ENCODE measurements around the gene SREK1. TPM values are rescaled to one million over a fixed set of nuclear protein-coding genes. Genes with fewer than 3 reads are reported as not detected.
"Not testable (repeated sequence)": the region's sequence is repeated elsewhere in the genome, so short reads cannot be mapped to it uniquely, and the experiment has no call there.

SREK1 gene
- total RNA-seq, 1 donor from 2014 or later: 66.1 TPM

DNA sequence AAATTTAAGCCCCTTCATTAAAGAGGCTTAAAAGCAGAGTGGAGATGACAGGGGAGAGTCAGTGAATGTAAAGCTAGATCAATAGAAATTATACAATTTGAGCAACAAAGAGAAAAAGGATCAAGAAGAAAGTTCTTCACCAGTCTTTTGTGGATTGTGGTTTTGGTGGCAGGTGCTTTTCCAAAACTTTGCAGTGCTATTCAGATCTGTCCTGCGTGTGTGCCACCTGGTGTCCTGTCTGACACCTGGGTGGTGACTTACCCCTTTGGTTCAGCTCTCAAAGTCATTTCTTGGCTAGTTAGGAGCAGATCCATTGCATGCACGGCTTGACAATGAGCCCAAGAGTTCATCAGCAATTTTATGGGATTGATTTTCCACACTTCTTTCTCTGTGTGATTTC, 69.4 kb downstream of the SREK1 start:
- DNase-seq (ENCODE audit: low read depth): no peak
- H3K27me3 ChIP-seq (ENCODE audit: insufficient read depth, low read length): no peaks in the 10 kb centered on the region
- no peak for TF ChIP-seq EZH2 (IDR thresholded peaks at IDR 0.05; ENCODE audit: insufficient read depth, low read length)
- TF ChIP-seq, protein P1, sequence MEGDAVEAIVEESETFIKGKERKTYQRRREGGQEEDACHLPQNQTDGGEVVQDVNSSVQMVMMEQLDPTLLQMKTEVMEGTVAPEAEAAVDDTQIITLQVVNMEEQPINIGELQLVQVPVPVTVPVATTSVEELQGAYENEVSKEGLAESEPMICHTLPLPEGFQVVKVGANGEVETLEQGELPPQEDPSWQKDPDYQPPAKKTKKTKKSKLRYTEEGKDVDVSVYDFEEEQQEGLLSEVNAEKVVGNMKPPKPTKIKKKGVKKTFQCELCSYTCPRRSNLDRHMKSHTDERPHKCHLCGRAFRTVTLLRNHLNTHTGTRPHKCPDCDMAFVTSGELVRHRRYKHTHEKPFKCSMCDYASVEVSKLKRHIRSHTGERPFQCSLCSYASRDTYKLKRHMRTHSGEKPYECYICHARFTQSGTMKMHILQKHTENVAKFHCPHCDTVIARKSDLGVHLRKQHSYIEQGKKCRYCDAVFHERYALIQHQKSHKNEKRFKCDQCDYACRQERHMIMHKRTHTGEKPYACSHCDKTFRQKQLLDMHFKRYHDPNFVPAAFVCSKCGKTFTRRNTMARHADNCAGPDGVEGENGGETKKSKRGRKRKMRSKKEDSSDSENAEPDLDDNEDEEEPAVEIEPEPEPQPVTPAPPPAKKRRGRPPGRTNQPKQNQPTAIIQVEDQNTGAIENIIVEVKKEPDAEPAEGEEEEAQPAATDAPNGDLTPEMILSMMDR (IDR thresholded peaks at IDR 0.05; ENCODE audit: insufficient read depth, low read depth, low read length): no peak
- Mint-ChIP-seq H3K36me3 (ENCODE audit: low read depth, unreplicated experiment) (no peaks in the 10 kb centered on the region), H3K9me3 (ENCODE audit: unreplicated experiment) (no peaks in the 10 kb centered on the region), H3K4me1 (ENCODE audit: low read depth, unreplicated experiment) (peaks cover 14% of the 10 kb centered on the region), H3K4me3 (ENCODE audit: unreplicated experiment) (no peak overlapping the region), H3K27me3 (ENCODE audit: low read depth, unreplicated experiment) (peaks cover 2% of the 10 kb centered on the region), H3K27ac (ENCODE audit: unreplicated experiment) (no peak overlapping the region)
- no peaks in the 10 kb centered on the region for H3K4me1 ChIP-seq (ENCODE audit: insufficient read depth, low read length)
- H3K9me3 ChIP-seq (ENCODE audit: insufficient read depth, low read depth, low read length): no peaks in the 10 kb centered on the region
- H3K4me2 ChIP-seq (ENCODE audit: low read length): no peak overlapping the region
- H2AFZ ChIP-seq (ENCODE audit: low read depth, low read length): no peak overlapping the region
- FAIRE-seq: no peak
- H3K4me3 ChIP-seq (ENCODE audit: insufficient read depth, low read depth, low read length): no peak overlapping the region
- no peak overlapping the region for H3K9ac ChIP-seq (ENCODE audit: low read length)
- H3K27ac ChIP-seq (ENCODE audit: low read depth, low read length): no peak overlapping the region
- H3K36me3 ChIP-seq (ENCODE audit: insufficient read depth, low read length): no peaks in the 10 kb centered on the region
- H4K20me1 ChIP-seq (ENCODE audit: insufficient read depth, low read length): no peaks in the 10 kb centered on the region
- no peaks in the 10 kb centered on the region for H3K79me2 ChIP-seq (ENCODE audit: insufficient read depth, low read length)

DNA sequence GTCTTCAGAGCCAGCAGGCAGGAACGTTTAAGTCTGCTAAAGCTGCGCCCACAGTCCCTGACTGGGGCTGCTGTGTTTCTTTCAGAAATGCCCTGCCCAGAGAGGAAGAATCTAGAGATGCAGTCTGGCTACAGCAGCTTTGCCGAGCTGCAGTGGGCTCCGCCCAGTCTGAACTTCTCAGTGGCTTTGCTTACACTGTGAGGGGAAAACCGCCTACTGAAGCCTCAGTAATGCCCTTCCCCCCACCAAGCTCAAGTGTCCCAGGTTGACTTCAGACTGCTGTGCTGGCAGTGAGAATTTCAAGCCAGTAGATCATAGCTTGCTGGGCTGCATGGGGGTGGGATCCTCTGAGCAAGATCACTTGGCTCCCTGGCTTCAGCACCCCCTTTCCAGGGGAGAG, 78.4 kb downstream of the SREK1 start:
- Mint-ChIP-seq H3K4me1 (ENCODE audit: low read depth, unreplicated experiment) (no peaks in the 10 kb centered on the region), H3K4me3 (ENCODE audit: unreplicated experiment) (no peak overlapping the region), H3K27ac (ENCODE audit: unreplicated experiment) (no peak overlapping the region), H3K27me3 (ENCODE audit: low read depth, unreplicated experiment) (peaks cover 7% of the 10 kb centered on the region), H3K36me3 (ENCODE audit: low read depth, unreplicated experiment) (no peaks in the 10 kb centered on the region), H3K9me3 (ENCODE audit: unreplicated experiment) (peaks cover 14% of the 10 kb centered on the region)
- Histone ChIP-seq H3K27me3 (ENCODE audit: insufficient read depth, low read length) (no peaks in the 10 kb centered on the region), H3K36me3 (ENCODE audit: insufficient read depth, low read length) (no peaks in the 10 kb centered on the region), H3K4me3 (ENCODE audit: insufficient read depth, low read depth, low read length) (no peak overlapping the region), H3K9ac (ENCODE audit: low read length) (no peak overlapping the region), H3K27ac (ENCODE audit: low read depth, low read length) (no peak overlapping the region), H3K4me2 (ENCODE audit: low read length) (no peak overlapping the region), H3K9me3 (ENCODE audit: insufficient read depth, low read depth, low read length) (peaks cover 2% of the 10 kb centered on the region), H3K79me2 (ENCODE audit: insufficient read depth, low read length) (no peaks in the 10 kb centered on the region), H2AFZ (ENCODE audit: low read depth, low read length) (no peak overlapping the region), H4K20me1 (ENCODE audit: insufficient read depth, low read length) (no peaks in the 10 kb centered on the region), H3K4me1 (ENCODE audit: insufficient read depth, low read length) (no peaks in the 10 kb centered on the region)
- DNase-seq (ENCODE audit: low read depth) (no peak), FAIRE-seq (no peak)
- TF ChIP-seq, protein P1 (IDR thresholded peaks at IDR 0.05; ENCODE audit: insufficient read depth, low read depth, low read length): no peak
- TF ChIP-seq EZH2 (IDR thresholded peaks at IDR 0.05; ENCODE audit: insufficient read depth, low read length): no peak

DNA sequence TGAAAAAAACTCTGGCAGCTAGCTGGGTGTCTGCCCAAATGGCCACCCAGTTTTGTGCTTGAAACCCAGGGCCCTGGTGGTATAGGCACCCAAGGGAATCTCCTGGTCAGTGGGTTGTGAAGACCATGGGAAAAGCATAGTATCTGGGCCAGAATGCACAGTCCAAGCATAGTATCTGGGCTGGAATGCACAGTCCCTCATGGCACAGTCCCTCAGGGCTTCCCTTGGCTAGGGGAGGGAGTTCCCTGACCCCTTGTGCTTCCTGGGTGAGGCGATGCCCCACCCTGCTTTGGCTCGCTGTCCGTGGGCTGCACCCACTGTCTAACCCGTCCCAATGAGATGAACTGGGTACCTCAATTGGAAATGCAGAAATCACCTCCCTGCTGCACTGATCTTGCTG, 78.8 kb downstream of the SREK1 start:
- not testable (repeated sequence) for H3K27me3 ChIP-seq (ENCODE audit: insufficient read depth, low read length); H3K36me3 ChIP-seq (ENCODE audit: insufficient read depth, low read length); DNase-seq (ENCODE audit: low read depth); H3K4me3 ChIP-seq (ENCODE audit: insufficient read depth, low read depth, low read length); H3K27ac Mint-ChIP-seq (ENCODE audit: unreplicated experiment); H3K4me2 ChIP-seq (ENCODE audit: low read length); H3K36me3 Mint-ChIP-seq (ENCODE audit: low read depth, unreplicated experiment); H2AFZ ChIP-seq (ENCODE audit: low read depth, low read length); H3K4me1 ChIP-seq (ENCODE audit: insufficient read depth, low read length); H3K27ac ChIP-seq (ENCODE audit: low read depth, low read length); FAIRE-seq; H3K4me3 Mint-ChIP-seq (ENCODE audit: unreplicated experiment); H3K79me2 ChIP-seq (ENCODE audit: insufficient read depth, low read length); H3K9me3 ChIP-seq (ENCODE audit: insufficient read depth, low read depth, low read length); H3K4me1 Mint-ChIP-seq (ENCODE audit: low read depth, unreplicated experiment); H4K20me1 ChIP-seq (ENCODE audit: insufficient read depth, low read length); H3K9ac ChIP-seq (ENCODE audit: low read length); H3K27me3 Mint-ChIP-seq (ENCODE audit: low read depth, unreplicated experiment)
- H3K9me3 Mint-ChIP-seq (ENCODE audit: unreplicated experiment): peaks cover 14% of the 10 kb centered on the region

All from astrocyte (in vitro differentiated cells and primary cell).